ENCODE data around the gene MARS1. TPM values are rescaled to one million over a fixed set of nuclear protein-coding genes. Genes with fewer than 3 reads are reported as not detected.
A peak's percentile ranks its signal among the peaks of the same experiment; 100 is the strongest.
"Not testable (repeated sequence)": the region's sequence is repeated elsewhere in the genome, so short reads cannot be mapped to it uniquely, and the experiment has no call there.

The MARS1 gene
- total RNA-seq, 2 experiments from 2014 or later: 203 to 204 TPM

DNA sequence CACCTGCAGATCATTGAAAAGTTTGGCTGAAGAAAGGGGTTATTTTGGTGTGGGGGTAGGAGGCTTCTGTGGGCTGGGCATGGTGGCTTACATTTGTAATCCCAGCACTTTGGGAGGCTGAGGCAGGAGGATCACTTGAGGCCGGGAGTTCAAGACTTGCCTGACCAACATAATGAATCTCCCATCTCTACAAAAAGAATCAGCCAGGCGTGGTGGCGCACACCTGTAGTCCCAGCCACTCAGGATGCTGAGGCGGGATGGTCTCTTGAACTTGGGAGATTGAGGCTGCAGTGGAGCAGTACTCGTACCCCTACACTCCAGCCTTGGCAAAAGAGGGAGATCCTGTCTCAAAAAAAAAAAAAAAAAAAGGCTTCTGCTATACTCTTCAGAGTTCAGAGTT is 25.4 kb downstream of the MARS1 start:
- H3K36me3 ChIP-seq (ENCODE audit: insufficient read depth, low read length): peaks cover 87% of the 10 kb centered on the region
- H3K27ac ChIP-seq (ENCODE audit: low read depth in 1 of 2, low read length in 2 of 2): no peak overlapping the region

DNA sequence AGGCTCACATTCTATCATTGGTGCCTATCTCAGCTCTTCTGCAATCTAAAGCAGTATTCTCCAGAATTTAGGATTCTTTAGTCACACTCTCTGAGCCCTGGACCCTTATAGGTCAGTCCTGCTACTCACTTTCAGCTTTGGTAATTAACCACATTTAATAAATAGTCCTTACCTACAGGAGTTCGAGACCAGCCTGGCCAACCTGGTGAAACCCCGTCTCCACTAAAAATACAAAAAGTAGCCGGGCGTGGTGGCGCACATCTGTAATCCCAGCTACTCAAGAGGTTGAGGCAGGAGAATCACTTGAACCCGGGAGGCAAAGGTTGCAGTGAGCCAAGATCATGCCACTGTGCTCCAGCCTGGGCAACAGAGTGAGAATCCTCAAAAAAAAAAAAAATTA is 25.8 kb downstream of the MARS1 start:
- POLR2A ChIA-PET: interaction anchor here (0.6 kb wide), 1 partner anchor 58 kb away, joined by 4 read pairs; no protein-coding TSS in a partner anchor
- H3K4me1 ChIP-seq (ENCODE audit: insufficient read depth, low read length); H3K9me3 Mint-ChIP-seq; ATAC-seq (ENCODE audit: poor library complexity); H3K27ac ChIP-seq (ENCODE audit: low read depth in 1 of 2, low read length in 2 of 2); DNase-seq; H3K4me3 ChIP-seq (ENCODE audit: low read length); H3K9me3 ChIP-seq (ENCODE audit: control insufficient read depth in 1 of 2, insufficient read depth in 1 of 2, low read length in 2 of 2); H3K27me3 ChIP-seq (ENCODE audit: control insufficient read depth in 1 of 2, insufficient read depth in 2 of 2, low read length in 2 of 2); intact Hi-C loops (cut with DNase I, micrococcal nuclease); H3K4me3 Mint-ChIP-seq; H3K27me3 Mint-ChIP-seq; H3K27ac Mint-ChIP-seq: not testable (repeated sequence)
- Mint-ChIP-seq H3K4me1 (ENCODE audit: low read depth) (peaks cover 14% of the 10 kb centered on the region), H3K36me3 (ENCODE audit: low read depth) (peaks cover 88% of the 10 kb centered on the region)
- peaks cover 88% of the 10 kb centered on the region for H3K36me3 ChIP-seq (ENCODE audit: insufficient read depth, low read length)
- CTCF ChIA-PET: interaction anchor here (0.6 to 1.0 kb wide), 2 partner anchors 51 to 54 kb away, joined by 3 read pairs; partner anchors contain the start of gene GLI1

More for the DNA sequence above, 25.4 kb downstream of the MARS1 start:
- no peak overlapping the region for H3K4me3 Mint-ChIP-seq
- ChIA-PET CTCF (interaction anchor here (1.5 kb wide), 1 partner anchor 33 kb away, joined by 3 read pairs; the partner anchor contains the start of gene DCTN2), POLR2A (interaction anchor here (0.6 kb wide), 1 partner anchor 59 kb away, joined by 4 read pairs; no protein-coding TSS in a partner anchor)
- no peaks in the 10 kb centered on the region for H3K27me3 Mint-ChIP-seq
- H3K4me1 Mint-ChIP-seq (ENCODE audit: low read depth): peaks cover 9% of the 10 kb centered on the region
- H3K36me3 Mint-ChIP-seq (ENCODE audit: low read depth): peaks cover 86% of the 10 kb centered on the region
- ATAC-seq (ENCODE audit: poor library complexity): no peak
- Histone ChIP-seq H3K4me3 (ENCODE audit: low read length) (no peak overlapping the region), H3K27me3 (ENCODE audit: control insufficient read depth in 1 of 2, insufficient read depth in 2 of 2, low read length in 2 of 2) (no peaks in the 10 kb centered on the region), H3K4me1 (ENCODE audit: insufficient read depth, low read length) (peaks cover 5% of the 10 kb centered on the region), H3K9me3 (ENCODE audit: control insufficient read depth in 1 of 2, insufficient read depth in 1 of 2, low read length in 2 of 2) (no peaks in the 10 kb centered on the region)
- peak overlapping the region; percentile 53 for H3K27ac Mint-ChIP-seq
- no peak for DNase-seq
- TF ChIP-seq, protein P1, sequence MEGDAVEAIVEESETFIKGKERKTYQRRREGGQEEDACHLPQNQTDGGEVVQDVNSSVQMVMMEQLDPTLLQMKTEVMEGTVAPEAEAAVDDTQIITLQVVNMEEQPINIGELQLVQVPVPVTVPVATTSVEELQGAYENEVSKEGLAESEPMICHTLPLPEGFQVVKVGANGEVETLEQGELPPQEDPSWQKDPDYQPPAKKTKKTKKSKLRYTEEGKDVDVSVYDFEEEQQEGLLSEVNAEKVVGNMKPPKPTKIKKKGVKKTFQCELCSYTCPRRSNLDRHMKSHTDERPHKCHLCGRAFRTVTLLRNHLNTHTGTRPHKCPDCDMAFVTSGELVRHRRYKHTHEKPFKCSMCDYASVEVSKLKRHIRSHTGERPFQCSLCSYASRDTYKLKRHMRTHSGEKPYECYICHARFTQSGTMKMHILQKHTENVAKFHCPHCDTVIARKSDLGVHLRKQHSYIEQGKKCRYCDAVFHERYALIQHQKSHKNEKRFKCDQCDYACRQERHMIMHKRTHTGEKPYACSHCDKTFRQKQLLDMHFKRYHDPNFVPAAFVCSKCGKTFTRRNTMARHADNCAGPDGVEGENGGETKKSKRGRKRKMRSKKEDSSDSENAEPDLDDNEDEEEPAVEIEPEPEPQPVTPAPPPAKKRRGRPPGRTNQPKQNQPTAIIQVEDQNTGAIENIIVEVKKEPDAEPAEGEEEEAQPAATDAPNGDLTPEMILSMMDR (IDR thresholded peaks at IDR 0.05): no peak
- intact Hi-C loops (cut with DNase I, micrococcal nuclease): no loop called here
- no peaks in the 10 kb centered on the region for H3K9me3 Mint-ChIP-seq

DNA sequence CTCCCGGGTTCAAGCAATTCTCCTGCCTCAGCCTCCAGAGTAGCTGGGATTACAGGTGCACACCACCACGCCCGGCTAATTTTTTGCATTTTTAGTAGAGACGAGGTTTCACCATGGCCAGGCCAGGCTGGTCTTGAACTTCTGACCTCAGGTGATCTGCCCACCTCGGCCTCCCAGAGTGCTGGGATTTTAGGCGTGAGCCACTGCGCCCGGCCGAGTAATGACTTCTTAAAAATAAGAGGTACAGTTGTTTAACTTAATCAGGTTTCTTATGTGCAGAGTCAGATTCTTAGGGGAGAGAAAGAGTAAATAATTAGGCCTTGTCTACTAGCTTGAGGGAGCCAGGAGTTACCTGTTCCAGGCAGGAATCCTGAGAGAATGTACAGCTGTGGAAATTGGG is 26.4 kb downstream of the MARS1 start:
- Histone ChIP-seq H3K4me1 (ENCODE audit: insufficient read depth, low read length) (peaks cover 15% of the 10 kb centered on the region), H3K36me3 (ENCODE audit: insufficient read depth, low read length) (peaks cover 83% of the 10 kb centered on the region)
- H3K4me3 ChIP-seq (ENCODE audit: low read length); H3K27me3 Mint-ChIP-seq; DNase-seq; ATAC-seq (ENCODE audit: poor library complexity); H3K4me3 Mint-ChIP-seq; H3K9me3 Mint-ChIP-seq; H3K27ac ChIP-seq (ENCODE audit: low read depth in 1 of 2, low read length in 2 of 2); POLR2A ChIA-PET; H3K27ac Mint-ChIP-seq; intact Hi-C loops (cut with DNase I, micrococcal nuclease); H3K9me3 ChIP-seq (ENCODE audit: control insufficient read depth in 1 of 2, insufficient read depth in 1 of 2, low read length in 2 of 2); H3K27me3 ChIP-seq (ENCODE audit: control insufficient read depth in 1 of 2, insufficient read depth in 2 of 2, low read length in 2 of 2): not testable (repeated sequence)
- Mint-ChIP-seq H3K36me3 (ENCODE audit: low read depth) (peaks cover 88% of the 10 kb centered on the region), H3K4me1 (ENCODE audit: low read depth) (peaks cover 19% of the 10 kb centered on the region)
- CTCF ChIA-PET: interaction anchor here (0.6 to 1.0 kb wide), 2 partner anchors 52 to 55 kb away, joined by 3 read pairs; partner anchors contain the start of gene GLI1

DNA sequence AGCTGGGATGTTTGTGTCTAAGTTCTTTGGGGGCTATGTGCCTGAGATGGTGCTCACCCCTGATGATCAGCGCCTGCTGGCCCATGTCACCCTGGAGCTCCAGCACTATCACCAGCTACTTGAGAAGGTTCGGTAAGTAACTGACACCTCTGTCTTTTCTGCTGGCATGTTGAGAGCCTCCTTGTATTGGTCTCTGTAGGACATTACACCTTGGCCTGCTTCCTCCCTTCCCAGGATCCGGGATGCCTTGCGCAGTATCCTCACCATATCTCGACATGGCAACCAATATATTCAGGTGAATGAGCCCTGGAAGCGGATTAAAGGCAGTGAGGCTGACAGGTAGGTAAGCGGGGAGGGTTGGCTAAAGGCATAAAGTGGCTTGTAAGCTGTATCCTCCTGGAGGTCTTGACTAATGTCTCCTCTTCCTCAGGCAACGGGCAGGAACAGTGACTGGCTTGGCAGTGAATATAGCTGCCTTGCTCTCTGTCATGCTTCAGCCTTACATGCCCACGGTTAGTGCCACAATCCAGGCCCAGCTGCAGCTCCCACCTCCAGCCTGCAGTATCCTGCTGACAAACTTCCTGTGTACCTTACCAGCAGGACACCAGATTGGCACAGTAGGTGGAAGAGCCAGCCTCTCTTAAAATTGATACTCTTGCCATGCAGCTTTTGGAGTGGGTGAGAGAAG is 27.0 kb downstream of the MARS1 start:
- DNase-seq (no peak), ATAC-seq (ENCODE audit: poor library complexity) (no peak)
- Mint-ChIP-seq H3K4me3 (no peak overlapping the region), H3K27me3 (no peaks in the 10 kb centered on the region), H3K36me3 (ENCODE audit: low read depth) (peaks cover 85% of the 10 kb centered on the region), H3K9me3 (no peaks in the 10 kb centered on the region), H3K4me1 (ENCODE audit: low read depth) (peaks cover 23% of the 10 kb centered on the region), H3K27ac (no peak overlapping the region)
- H3K4me1 ChIP-seq (ENCODE audit: insufficient read depth, low read length): peaks cover 21% of the 10 kb centered on the region
- intact Hi-C loops (cut with DNase I, micrococcal nuclease): no loop called here
- ChIA-PET CTCF (interaction anchor here (0.6 to 1.0 kb wide), 3 partner anchors 32 to 104 kb away, joined by 3 read pairs; partner anchors contain the start of genes DCTN2 and GLI1), POLR2A (no interaction called here)
- H3K4me3 ChIP-seq (ENCODE audit: low read length): no peak overlapping the region
- peaks cover 79% of the 10 kb centered on the region for H3K36me3 ChIP-seq (ENCODE audit: insufficient read depth, low read length)
- no peaks in the 10 kb centered on the region for H3K27me3 ChIP-seq (ENCODE audit: control insufficient read depth in 1 of 2, insufficient read depth in 2 of 2, low read length in 2 of 2)
- TF ChIP-seq, protein P1 (IDR thresholded peaks at IDR 0.05): no peak
- peak overlapping the region in 1 of 2 donors; percentile 9 for H3K27ac ChIP-seq (ENCODE audit: low read depth in 1 of 2, low read length in 2 of 2)
- H3K9me3 ChIP-seq (ENCODE audit: control insufficient read depth in 1 of 2, insufficient read depth in 1 of 2, low read length in 2 of 2): no peaks in the 10 kb centered on the region
